HG03064 (cell line): ENCODE data around the gene FAF2.

Experiments
- ATAC-seq: cut with Tn5 transposase; IDR thresholded peaks from one replicate; pipeline ENCODE4 v1.9.1; 2021; ENCODE audit warnings: low read depth; ENCODE audit not compliant: unreplicated experiment

Gene FAF2

GRCh38 chr5:176491901-176492300 lies 43.7 kb downstream of the FAF2 start:
- ATAC-seq = no peak

DNA sequence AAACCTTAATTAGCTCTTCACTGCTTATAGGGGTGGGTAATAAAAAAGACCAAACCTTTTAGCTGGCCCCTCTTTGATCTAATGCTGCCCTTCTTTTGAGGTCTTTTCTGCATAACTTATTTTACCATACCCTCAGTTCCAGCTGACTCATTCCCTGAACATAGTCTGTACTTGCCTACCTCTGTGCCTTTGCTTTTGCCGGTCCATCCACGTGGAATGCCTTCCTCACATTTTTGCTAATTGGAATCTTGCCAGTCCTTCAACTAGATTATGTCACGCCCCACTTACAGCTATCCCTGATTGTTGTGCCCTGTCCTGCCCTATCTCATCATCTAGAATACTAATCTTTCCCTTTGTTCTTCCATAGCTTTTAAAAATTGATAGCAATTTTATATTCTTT lies 44.2 kb downstream of the FAF2 start:
- ATAC-seq = no peak

DNA sequence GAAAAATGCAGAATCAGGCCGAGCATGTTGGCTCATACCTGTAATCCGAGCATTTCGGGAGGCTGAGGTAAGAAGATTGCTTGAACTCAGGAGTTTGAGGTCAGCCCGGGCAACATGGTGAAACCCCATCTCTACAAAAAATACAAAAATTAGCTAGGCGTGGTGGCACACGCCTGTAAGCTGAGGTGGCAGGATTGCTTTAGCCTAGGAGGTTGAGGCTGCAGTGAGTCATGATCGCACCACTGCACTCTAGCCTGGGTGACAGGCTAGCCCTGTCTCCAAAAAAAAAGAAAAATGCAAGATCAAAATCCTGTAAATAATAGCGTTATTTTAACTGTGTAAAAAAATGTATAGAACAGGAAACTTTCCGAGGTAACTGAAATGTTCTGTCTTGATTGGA lies 49.7 kb downstream of the FAF2 start:
- no peak for ATAC-seq

GRCh38 chr5:176499273-176499672 lies 51.1 kb downstream of the FAF2 start:
- no peak for ATAC-seq

GRCh38 chr5:176500511-176500910 lies 52.3 kb downstream of the FAF2 start:
- no peak for ATAC-seq

- ATAC-seq = no peak
Measured at GRCh38 chr5:176501333-176501732, 53.1 kb downstream of the FAF2 start.

- no peak for ATAC-seq
Measured at GRCh38 chr5:176503496-176503895, 55.3 kb downstream of the FAF2 start.

DNA sequence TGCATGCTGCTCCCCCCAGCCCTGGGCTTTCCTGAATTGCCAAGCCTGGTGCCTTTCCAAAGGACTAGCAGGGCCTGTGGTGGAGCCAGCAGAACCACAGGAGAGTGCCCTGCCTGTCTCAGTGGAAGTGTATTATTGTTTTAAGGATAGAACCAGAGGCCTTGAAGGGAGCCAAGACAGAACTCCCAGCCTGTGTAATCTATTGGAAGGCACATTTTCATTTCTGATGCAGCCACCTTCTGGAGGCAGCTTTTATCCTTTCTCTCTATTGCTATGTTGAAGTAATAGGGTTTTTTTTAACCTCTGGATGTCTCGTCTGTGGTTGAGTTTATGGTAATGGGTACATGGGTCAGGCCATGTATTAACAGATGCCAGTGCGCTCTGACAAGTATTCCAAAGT lies 59.7 kb downstream of the FAF2 start:
- ATAC-seq = no peak

- ATAC-seq = no peak
Measured at GRCh38 chr5:176508603-176509002, 60.4 kb downstream of the FAF2 start.

GRCh38 chr5:176513788-176514187 lies 65.6 kb downstream of the FAF2 start:
- no peak for ATAC-seq

- no peak for ATAC-seq
Measured at GRCh38 chr5:176514244-176514950, 66.2 kb downstream of the FAF2 start.

- no peak for ATAC-seq
Measured at GRCh38 chr5:176515396-176515795, 67.2 kb downstream of the FAF2 start.

DNA sequence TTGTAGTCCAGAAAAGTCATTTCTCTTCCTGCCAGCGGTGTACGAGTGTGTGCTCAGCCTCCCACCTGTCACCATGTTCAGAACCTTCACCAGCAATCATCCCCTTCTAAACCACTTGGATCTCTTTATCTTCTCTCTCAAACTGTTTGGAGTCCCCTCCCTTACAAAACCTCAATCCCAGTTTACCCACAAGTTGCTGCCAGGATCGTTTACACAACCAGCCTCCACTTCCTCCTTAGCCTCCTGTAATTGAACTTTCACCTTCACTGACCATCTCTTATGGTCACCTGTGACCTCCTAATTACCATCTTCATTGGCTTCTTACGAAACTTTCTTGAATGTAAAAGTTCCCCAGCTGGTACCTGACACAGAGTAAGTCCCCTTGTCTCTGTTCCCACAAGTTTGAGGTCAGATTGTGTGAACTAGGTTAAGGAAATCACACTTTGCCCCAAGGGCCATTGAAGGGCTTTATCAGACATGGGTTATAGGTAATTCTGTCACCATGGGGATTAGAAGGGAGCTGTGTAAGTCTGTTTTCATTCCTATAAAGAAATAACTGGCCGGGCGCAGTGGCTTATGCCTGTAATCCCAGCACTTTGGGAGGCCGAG lies 69.0 kb downstream of the FAF2 start:
- no peak for ATAC-seq

GRCh38 chr5:176519810-176520720 lies 71.9 kb downstream of the FAF2 start:
- no peak for ATAC-seq

DNA sequence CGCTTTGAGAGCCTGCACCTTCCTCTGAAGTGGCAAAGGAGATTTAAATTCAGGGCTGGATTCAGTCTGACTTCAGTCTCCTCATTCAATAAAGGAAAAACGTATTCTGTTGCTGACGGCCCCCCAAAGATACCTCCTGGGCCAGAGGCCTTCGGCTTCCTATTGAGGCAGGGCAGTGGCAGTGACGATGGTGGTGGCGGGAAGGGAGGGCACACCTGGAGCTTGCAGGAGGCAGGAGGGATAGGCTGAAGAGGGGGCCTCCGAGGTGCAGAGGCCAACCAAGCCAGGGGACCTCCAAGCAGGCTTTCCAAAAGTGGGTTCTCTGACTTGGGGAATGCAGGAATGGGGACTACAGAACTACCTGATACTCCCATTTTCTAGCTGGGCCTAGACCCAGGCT lies 73.1 kb downstream of the FAF2 start:
- no peak for ATAC-seq

- no peak for ATAC-seq
Measured at GRCh38 chr5:176521699-176522263, 73.6 kb downstream of the FAF2 start.

GRCh38 chr5:176524138-176524537 lies 76.0 kb downstream of the FAF2 start:
- no peak for ATAC-seq

DNA sequence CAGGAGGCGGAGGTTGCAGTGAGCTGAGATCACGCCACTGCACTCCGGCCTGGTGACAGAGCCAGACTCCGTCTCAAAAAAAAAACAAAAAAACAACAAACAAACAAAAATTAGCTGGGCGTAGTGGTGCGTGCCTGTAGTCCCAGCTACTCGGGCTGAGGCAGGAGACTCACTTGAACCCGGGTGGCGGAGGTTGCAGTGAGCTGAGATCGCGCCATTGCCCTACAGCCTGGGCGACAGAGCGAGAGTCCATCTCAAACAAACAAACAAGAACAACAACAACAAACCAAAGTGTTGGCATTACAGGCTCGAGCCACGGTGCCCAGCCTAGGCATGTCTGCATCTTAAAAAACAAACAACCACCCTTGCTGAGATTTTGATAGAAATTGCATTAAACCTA lies 76.8 kb downstream of the FAF2 start:
- no peak for ATAC-seq

- no peak for ATAC-seq
Measured at GRCh38 chr5:176525677-176526076, 77.5 kb downstream of the FAF2 start.

GRCh38 chr5:176526462-176526861 lies 78.3 kb downstream of the FAF2 start:
- ATAC-seq = no peak
